GM18951 (cell line): ENCODE data around the gene AKT2.

ENCODE experiments used
- POLR2A ChIP-seq: IDR thresholded peaks from 4 replicates; pipeline ENCODE4 v1.6.1; 2011; ENCODE audit warnings: mild to moderate bottlenecking; ENCODE audit not compliant: insufficient read length, insufficient read depth; ENCODE audit errors: extremely low read depth
- in situ Hi-C: fragments of 300-500 bp; cut with MboI; formaldehyde crosslinking; loops from one replicate; pipeline ENCODE4 v1.12.0; 2022; ENCODE audit warnings: low sequenced_read_pairs, mixed read lengths, inconsistent platforms; ENCODE audit not compliant: unreplicated experiment

The AKT2 gene

DNA sequence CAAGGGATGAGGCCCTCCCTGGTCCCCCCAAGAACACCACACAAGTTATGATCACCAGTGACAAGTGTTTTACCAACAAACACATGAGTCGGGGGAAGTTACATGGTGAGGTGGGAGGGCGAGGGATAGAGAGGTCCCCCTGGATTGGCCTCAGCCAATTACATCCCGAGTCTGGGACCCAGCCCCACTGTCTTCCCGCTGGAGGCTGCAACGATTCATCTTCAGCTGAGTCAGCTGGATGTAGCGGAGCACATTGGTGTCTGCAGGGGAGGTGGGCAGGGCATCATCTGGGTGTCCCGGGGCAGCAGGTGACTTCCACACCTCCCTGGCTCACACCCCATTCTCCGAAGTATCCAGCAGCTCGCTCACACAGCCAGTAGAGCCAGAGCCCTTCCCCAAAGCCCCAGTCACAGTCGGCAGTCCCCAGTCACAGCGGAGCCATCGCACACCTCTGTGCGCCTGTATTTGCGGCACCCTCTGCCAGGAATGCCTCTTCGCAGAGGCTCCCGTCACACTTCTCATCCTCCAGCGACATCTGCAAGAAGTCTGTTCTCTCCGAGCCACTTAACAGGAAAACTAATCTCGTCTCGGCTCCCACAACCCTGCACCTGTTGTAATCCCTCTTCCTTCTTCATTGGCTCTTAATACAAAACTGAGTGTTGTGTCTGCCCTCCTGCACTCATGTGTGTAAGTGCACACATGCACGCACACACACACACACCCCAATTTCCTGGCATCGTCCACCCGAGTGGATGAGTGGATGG is 69.0 kb downstream of the AKT2 start:
- TF ChIP-seq POLR2A = no peak
- in situ Hi-C loops = no loop called here

DNA sequence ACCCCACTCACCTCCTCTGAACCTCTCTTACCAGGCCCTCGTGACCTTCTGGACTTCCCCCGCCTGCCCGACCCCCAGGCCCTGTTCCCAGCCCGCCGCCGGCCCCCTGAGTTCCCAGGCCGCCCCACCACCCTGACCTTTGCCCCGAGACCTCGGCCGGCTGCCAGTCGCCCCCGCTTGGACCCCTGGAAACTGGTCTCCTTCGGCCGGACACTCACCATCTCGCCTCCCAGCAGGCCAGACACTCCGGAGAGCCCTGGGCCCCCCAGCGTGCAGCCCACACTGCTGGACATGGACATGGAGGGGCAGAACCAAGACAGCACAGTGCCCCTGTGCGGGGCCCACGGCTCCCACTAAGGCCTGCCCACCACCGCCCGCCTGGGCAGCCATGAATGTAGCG is 70.2 kb downstream of the AKT2 start:
- in situ Hi-C loops = no loop called here
- TF ChIP-seq POLR2A = no peak

DNA sequence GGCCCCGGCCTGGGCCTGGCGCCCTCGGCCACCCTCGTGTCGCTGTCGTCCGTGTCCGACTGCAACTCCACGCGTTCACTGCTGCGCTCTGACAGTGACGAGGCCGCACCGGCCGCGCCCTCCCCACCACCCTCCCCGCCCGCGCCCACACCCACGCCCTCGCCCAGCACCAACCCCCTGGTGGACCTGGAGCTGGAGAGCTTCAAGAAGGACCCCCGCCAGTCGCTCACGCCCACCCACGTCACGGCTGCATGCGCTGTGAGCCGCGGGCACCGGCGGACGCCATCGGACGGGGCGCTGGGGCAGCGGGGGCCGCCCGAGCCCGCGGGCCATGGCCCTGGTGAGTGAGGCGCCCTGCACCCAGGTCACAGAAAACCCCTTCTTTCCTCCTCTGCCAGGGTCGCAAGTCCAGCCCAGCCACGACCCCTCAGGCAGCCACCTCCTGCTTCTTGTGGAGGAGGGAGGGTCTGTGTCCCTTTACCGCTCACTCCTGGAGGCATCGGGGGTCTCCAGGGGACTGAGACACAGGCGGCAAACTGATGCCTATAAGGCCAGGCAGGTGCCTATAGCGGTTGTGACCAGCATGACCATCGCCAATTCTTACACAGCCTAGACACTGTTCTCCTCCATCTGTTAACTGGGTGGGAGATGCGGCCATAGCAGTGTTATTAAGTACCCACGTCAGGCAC is 71.1 kb downstream of the AKT2 start:
- in situ Hi-C loops = no loop called here
- TF ChIP-seq POLR2A = no peak

DNA sequence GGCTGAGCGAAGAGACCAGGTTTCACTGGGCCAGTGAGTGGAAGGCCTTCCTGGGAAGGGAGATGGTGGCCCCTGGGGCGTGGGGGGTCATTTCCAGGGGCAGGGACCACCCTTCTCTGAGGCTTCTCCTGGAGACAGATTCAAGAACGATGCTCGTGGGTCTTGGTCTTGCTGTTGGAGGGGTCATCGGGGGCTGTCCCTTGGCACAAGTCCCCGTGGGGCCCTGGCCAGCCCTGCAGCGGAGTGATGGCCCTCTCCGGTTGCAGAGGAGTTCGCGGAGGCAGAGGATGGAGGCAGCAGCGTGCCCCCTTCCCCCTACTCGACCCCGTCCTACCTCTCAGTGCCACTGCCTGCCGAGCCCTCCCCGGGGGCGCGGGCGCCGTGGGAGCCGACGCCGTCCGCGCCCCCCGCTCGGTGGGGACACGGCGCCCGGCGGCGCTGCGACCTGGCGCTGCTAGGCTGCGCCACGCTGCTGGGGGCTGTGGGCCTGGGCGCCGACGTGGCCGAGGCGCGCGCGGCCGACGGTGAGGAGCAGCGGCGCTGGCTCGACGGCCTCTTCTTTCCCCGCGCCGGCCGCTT is 71.8 kb downstream of the AKT2 start:
- in situ Hi-C loops = no loop called here
- TF ChIP-seq POLR2A = no peak

DNA sequence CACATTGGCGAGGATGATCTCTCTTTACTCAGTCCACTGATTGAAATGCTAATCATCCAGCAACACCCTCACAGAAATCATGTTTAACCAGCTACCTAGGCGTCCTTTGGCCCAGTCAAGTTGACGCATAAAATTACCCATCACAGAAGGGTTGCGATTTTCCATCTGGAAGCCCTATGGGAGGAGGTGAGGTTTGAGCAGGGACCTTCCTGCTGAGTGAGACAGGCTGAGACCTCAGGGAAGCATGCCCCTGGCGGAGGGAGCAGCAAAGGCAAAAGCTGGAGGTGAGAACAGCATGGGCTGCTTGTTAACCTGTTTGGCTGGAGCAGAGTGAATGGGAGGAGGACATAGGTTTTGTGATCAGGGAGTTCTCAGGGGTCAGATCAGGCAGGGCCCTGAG is 74.3 kb downstream of the AKT2 start:
- in situ Hi-C loops = no loop called here
- no peak for TF ChIP-seq POLR2A

DNA sequence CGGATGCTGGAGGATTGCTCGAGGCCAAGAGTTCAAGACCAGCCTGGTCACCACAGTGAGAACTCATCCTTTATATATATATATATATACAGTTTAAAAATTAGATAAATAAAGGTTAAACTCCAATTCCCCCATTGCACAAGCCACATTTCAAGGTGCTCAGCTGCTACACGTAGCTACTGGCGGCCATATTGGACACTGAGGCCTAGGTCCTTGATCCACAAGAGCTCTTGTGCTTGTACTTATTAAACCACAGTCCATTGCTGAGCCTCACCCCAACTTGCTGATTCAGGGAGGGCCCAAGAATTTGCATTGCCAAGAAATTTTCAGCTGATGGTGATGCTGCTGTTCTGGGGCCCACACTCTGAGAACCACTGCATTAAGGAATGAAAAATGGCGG is 76.5 kb downstream of the AKT2 start:
- in situ Hi-C loops = no loop called here
- no peak for TF ChIP-seq POLR2A

DNA sequence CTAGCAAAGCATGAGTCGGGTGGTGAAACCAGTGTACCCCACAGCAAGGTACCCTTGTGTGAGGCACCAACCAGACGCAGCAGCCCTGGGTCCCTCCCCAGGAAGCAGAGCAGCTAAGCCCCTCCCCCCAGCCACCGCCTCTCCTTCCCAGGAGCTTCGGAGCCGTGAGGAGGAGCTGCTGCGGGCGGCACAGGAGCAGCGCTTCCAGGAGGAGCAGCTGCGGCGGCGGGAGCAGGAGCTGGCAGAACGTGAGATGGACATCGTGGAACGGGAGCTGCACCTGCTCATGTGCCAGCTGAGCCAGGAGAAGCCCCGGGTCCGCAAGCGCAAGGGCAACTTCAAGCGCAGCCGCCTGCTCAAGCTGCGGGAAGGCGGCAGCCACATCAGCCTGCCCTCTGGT is 79.4 kb downstream of the AKT2 start:
- no peak for TF ChIP-seq POLR2A
- in situ Hi-C loops = no loop called here

DNA sequence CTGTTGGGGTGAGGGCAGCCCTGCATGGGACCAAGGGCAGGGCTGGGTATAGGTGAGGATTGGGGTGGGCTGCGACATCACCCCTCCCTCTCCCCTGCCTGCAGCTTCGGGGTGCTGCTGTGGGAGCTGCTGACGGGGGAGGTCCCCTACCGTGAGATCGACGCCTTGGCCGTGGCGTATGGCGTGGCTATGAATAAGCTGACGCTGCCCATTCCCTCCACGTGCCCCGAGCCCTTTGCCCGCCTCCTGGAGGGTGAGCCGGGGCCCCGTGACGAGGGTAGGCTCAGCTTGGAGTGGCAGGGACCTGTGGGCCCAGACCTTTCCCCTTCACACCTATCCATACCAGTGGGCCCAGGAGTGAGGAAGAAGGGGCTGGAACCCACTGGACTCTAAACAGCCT is 80.8 kb downstream of the AKT2 start:
- no peak for TF ChIP-seq POLR2A
- in situ Hi-C loops = no loop called here

DNA sequence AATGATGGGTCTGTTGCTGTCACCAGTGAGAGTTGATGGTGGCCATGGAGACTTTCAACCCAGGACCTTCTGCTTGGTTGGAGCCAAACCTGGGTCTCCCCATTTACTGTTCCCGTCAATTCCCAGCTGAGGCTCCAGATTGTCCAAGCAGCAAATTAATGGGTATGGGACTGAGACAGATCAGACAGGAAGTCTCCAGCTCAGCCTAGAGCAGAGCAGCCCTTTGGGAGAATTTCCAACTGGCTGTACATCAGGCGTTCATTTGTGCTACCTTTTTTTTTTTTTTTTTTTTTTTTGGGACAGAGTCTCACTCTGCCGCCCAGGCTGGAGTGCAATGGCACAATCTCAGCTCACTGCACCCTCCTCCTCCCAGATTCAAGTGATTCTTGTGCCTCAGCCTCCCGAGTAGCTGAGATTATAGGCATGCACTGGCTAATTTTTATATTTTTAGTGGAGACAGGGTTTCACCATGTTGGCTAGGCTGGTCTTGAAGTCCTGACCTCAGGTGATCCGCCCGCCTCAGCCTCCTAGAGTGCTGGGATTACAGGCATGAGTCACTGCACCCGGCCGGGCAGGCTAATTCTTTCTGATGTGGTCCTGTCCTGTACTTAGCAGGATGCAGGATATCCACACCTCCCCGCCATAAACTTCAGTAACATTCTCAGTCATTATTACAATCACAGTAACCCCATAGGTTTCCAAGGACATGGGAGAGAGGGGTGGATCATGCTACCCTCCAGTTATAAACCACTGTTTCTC is 84.6 kb downstream of the AKT2 start:
- TF ChIP-seq POLR2A = no peak
- in situ Hi-C loops = no loop called here

DNA sequence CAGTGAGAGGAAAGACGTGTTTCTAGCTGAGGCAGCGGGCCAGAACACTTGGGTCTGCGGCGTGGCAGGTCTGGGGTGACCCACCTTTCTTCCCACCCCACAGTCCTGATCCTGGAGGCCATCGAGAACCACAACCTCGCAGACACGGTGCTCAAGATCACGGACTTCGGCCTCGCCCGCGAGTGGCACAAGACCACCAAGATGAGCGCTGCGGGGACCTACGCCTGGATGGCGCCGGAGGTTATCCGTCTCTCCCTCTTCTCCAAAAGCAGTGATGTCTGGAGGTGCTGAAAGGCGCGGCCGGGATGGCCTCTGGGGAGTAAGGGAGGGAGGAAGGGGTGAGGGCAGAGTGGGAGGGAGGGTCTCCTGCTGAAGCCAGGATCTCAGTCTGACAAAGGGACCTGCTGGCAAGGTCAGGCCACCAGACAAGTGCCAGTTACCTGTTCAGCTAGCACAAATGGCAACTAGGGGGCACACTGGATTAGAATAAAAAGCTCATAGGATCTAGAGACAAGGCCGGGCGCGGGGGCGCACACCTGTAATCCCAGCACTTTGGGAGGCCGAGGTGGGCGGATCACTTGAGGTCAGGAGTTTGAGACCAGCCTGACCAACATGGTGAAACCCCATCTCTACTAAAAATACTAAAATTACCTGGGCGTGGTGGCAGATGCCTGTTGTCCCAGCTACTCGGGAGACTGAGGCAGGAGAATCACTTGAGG is 86.7 kb downstream of the AKT2 start:
- no peak for TF ChIP-seq POLR2A
- in situ Hi-C loops = no loop called here

DNA sequence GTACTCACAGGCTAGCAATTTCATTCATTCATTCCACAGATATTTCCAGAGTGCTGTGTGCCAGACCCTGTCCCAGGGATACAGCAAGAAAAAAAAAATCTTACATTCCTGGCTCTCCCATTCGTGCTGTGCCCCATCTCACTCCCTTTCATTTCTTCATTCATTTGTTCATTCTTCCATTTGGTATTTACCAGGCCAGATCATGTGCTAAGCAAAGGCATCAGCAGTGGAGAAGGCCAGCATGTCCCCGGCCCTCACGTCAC is 91.6 kb downstream of the AKT2 start:
- in situ Hi-C loops = no loop called here
- no peak for TF ChIP-seq POLR2A

DNA sequence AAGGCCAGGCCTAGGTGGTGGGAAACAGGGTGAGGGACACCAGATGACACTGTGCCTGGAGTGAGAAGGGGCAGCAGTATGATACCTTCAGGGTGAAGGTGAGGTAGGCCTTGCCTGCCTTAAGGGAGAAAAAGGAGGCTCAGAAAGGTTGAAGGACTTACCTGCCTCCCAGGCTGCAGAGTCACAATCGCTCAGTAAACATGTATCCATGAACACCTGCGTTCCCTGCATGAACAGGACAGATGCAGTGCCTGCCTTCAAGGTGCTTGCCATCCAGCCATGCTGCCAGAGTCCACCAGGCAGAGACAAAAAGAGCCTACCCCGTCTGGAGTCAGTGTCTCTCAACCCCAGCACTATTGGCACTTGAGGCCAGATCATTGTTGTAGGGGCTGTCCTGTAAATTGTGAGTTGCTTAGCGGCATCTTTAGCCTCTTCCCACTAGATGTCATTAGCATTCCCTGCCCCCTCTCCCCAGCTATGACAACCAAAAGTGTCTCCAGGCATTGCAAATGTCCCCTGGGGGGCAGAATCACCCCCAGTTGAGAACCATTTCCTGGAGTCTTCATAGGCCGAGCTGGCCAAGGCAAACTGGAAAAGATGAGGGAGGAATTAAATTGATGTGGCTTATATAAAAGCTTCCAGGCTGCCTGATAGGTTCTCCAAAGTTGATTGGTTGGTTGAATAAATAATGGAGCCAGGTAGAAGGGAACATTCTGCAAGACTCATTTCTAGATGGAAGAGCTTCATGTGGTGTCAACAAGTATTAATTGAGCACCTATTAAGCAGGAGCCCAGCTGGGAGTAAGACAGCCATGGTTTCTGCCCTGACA is 92.2 kb downstream of the AKT2 start:
- no peak for TF ChIP-seq POLR2A
- in situ Hi-C loops = no loop called here
